ENCODE data around the gene CHRD. TPM values are rescaled to one million over a fixed set of nuclear protein-coding genes. Genes with fewer than 3 reads are reported as not detected.

Gene CHRD
- polyA plus RNA-seq, 1 of the 3 experiments (the other 2 are of a cell fraction): 0.95 TPM

- H3K9ac ChIP-seq: peak overlapping the region; percentile 83; the same call in 1 of the 2 replicates
- DNase-seq: no peak
- no peak overlapping the region for H2AFZ ChIP-seq (ENCODE audit: low read depth)
- peaks cover 23% of the 10 kb centered on the region for H4K20me1 ChIP-seq (ENCODE audit: insufficient read depth)
- H3F3A ChIP-seq (replicated peaks; ENCODE audit: insufficient read depth): peaks cover 60% of the 10 kb centered on the region
- H3K79me2 ChIP-seq (ENCODE audit: insufficient read depth): peaks cover 59% of the 10 kb centered on the region
- H3K4me3 ChIP-seq (ENCODE audit: low read depth in 2 of 2, low read length in 1 of 2): no peak overlapping the region
- H3K36me3 ChIP-seq (replicated peaks in 1 of 2; ENCODE audit: control insufficient read depth in 1 of 2, insufficient read depth in 2 of 2, low read length in 1 of 2): peaks cover 41 to 52% of the 10 kb centered on the region in 2 experiments
- H3K9me2 ChIP-seq: no peaks in the 10 kb centered on the region
- peaks cover 37 to 52% of the 10 kb centered on the region in 2 experiments; a peak in 3 of 4 replicates for H3K4me1 ChIP-seq (ENCODE audit: control insufficient read depth in 1 of 2, insufficient read depth in 2 of 2, low read depth in 1 of 2, low read length in 1 of 2)
- ChIA-PET CTCF (interaction anchor here (1.0 kb wide), 1 partner anchor 13 kb away, joined by 4 read pairs; no protein-coding TSS in a partner anchor), POLR2A (no interaction called here)
- H3K27me3 ChIP-seq (ENCODE audit: insufficient read depth): no peaks in the 10 kb centered on the region
- 64% methylated on average over 9 of the region's 15 CpGs for WGBS (ENCODE audit: low lambda C conversion rate)
- H3K9me3 ChIP-seq: no peaks in the 10 kb centered on the region
- 0 out of 2 replicates have a peak overlapping the region, but pooled peaks have one; percentile 21 for H3K4me2 ChIP-seq
- peak overlapping the region; percentile 54 to 90 for H3K27ac ChIP-seq (ENCODE audit: low read depth in 2 of 2, low read length in 1 of 2)
- no peak for TF ChIP-seq GABPA (IDR thresholded peaks at IDR 0.05; ENCODE audit: low read depth)
- TF ChIP-seq CHD2 (IDR thresholded peaks at IDR 0.05; ENCODE audit: low read length, partially characterized antibody): no peak
- no peak for TF ChIP-seq ZBTB33 (IDR thresholded peaks at IDR 0.05; ENCODE audit: borderline replicate concordance, low read depth)
- TF ChIP-seq EZH2phosphoT487 (IDR thresholded peaks at IDR 0.05; ENCODE audit: borderline replicate concordance, low read depth): no peak
- peak; percentile 69 for TF ChIP-seq JUND (IDR thresholded peaks at IDR 0.05)
- no peak for TF ChIP-seq RAD21 (IDR thresholded peaks at IDR 0.05; ENCODE audit: low read length)
- no peak for TF ChIP-seq FOXJ3 (CRISPR knock-in tag; IDR thresholded peaks at IDR 0.05)
- no peak for TF ChIP-seq YY1 (IDR thresholded peaks at IDR 0.05; ENCODE audit: low read depth)
- TF ChIP-seq MAX (IDR thresholded peaks at IDR 0.05; ENCODE audit: low read depth): peak; percentile 37; the same call in 1 of the 2 replicates
- peak; percentile 79 for TF ChIP-seq FOSL2 (IDR thresholded peaks at IDR 0.05; ENCODE audit: borderline replicate concordance, low read depth)
- no peak for TF ChIP-seq REST (IDR thresholded peaks at IDR 0.05; ENCODE audit: low read depth, low read length)
- TF ChIP-seq TCF12 (IDR thresholded peaks at IDR 0.05): peak; percentile 65
- no peak for TF ChIP-seq RFX5 (IDR thresholded peaks at IDR 0.05; ENCODE audit: low read length)
- no peak for TF ChIP-seq NRF1 (IDR thresholded peaks at IDR 0.05; ENCODE audit: low read depth, low read length)
- TF ChIP-seq FOXM1 (IDR thresholded peaks at IDR 0.05; ENCODE audit: low read depth): no peak
- TF ChIP-seq TEAD4 (IDR thresholded peaks at IDR 0.05; ENCODE audit: borderline replicate concordance, insufficient read depth): no peak
- no peak; the same call in 1 of the 2 replicates for TF ChIP-seq RXRA (IDR thresholded peaks at IDR 0.05; ENCODE audit: borderline replicate concordance, low read depth)
- TF ChIP-seq CTCF (IDR thresholded peaks at IDR 0.05): no peak
- no peak for TF ChIP-seq MEF2A (IDR thresholded peaks at IDR 0.05; ENCODE audit: borderline replicate concordance, low read depth)
- TF ChIP-seq ELF1 (IDR thresholded peaks at IDR 0.05): no peak
- TF ChIP-seq POLR2AphosphoS5 (IDR thresholded peaks at IDR 0.05; ENCODE audit: low read depth, low read length): no peak
- TF ChIP-seq USF2 (IDR thresholded peaks at IDR 0.05; ENCODE audit: borderline replicate concordance, low read depth, low read length): no peak
- peak; percentile 44; the same call in 1 of the 2 replicates for TF ChIP-seq SIN3A (IDR thresholded peaks at IDR 0.05; ENCODE audit: borderline replicate concordance, low read depth, low read length)
- TF ChIP-seq TAF1 (IDR thresholded peaks at IDR 0.05; ENCODE audit: borderline replicate concordance, low read depth, low read length): no peak
- 0 out of 4 replicates have a peak, but pooled peaks of 1 of the 2 experiments have one; percentile 28 for TF ChIP-seq EP300 (IDR thresholded peaks at IDR 0.05; ENCODE audit: borderline replicate concordance in 1 of 2, low read depth in 1 of 2, low read length in 1 of 2)
These were observed 45.2 kb upstream of the CHRD start for GRCh38 chr3:184334470-184335158.
